Osteoblast (primary cell): Measurements from ENCODE around the gene TEX13C. TPM values are rescaled to one million over a fixed set of nuclear protein-coding genes. Genes with fewer than 3 reads are reported as not detected.
"Not testable (repeated sequence)": the region's sequence is repeated elsewhere in the genome, so short reads cannot be mapped to it uniquely, and the experiment has no call there.

Experiments
- DNase-seq: peaks from one replicate; pipeline ENCODE4 v3.0.0; 2011; ENCODE audit warnings: low spot score, mixed read lengths; ENCODE audit not compliant: insufficient read length; ENCODE audit errors: missing footprints
- H2AFZ ChIP-seq: 2 replicates; pipeline ENCODE4 v1.6.0; 2011; ENCODE audit warnings: mild to moderate bottlenecking, low read length
- H3K27ac ChIP-seq: 2 replicates; pipeline ENCODE4 v1.5.1; 2011; ENCODE audit warnings: mild to moderate bottlenecking, low read depth, low read length, moderate library complexity
- H3K27me3 ChIP-seq: 2 replicates; pipeline ENCODE4 v1.6.0; 2012; ENCODE audit warnings: mild to moderate bottlenecking, control low read depth, inconsistent platforms, low read length, moderate library complexity; ENCODE audit not compliant: insufficient read depth
- H3K36me3 ChIP-seq: 2 replicates; pipeline ENCODE4 v1.5.1; 2011; ENCODE audit warnings: mild to moderate bottlenecking, low read length, control low read depth, moderate library complexity; ENCODE audit not compliant: insufficient read depth
- H3K4me1 ChIP-seq: 2 replicates; pipeline ENCODE4 v1.5.1; 2011; ENCODE audit warnings: mild to moderate bottlenecking, low read length, control low read depth, moderate library complexity; ENCODE audit not compliant: insufficient read depth
- H3K4me2 ChIP-seq: 2 replicates; pipeline ENCODE4 v1.6.0; 2011; ENCODE audit warnings: mild to moderate bottlenecking, low read length; ENCODE audit not compliant: insufficient read depth
- H3K4me3 ChIP-seq: fragments of 200-600 bp; sonication (generic); 3 replicates; pipeline ENCODE4 v1.5.1; 2012; ENCODE audit warnings: mild to moderate bottlenecking, low read length, inconsistent platforms; ENCODE audit not compliant: insufficient read depth
- H3K79me2 ChIP-seq: 2 replicates; pipeline ENCODE4 v1.6.0; 2012; ENCODE audit warnings: mild to moderate bottlenecking, low read length, control low read depth, inconsistent platforms; ENCODE audit not compliant: insufficient read depth
- H3K9me3 ChIP-seq: 2 replicates; pipeline ENCODE4 v1.5.1; 2011; ENCODE audit warnings: low read depth, low read length, control low read depth
- H4K20me1 ChIP-seq: 2 replicates; pipeline ENCODE4 v1.6.0; 2012; ENCODE audit warnings: mild to moderate bottlenecking, low read length, control low read depth; ENCODE audit not compliant: insufficient read depth
- CTCF ChIP-seq: IDR thresholded peaks from 2 replicates; pipeline ENCODE4 v1.5.1; 2011; ENCODE audit warnings: mild to moderate bottlenecking, low read depth, low read length, moderate library complexity; ENCODE audit errors: extremely low read depth
- total RNA-seq: library from RNA; depleted of rRNA; stranded (reverse); fragments of >200 nt; gene quantifications from 2 replicates; pipeline ENCODE4 v1.2.3, GENCODE V29; 2012

Gene TEX13C
- total RNA-seq, 1 donor: not detected

GRCh38 chrX:125298871-125299270, 20.8 kb upstream of the TEX13C start:
- DNase-seq: no peak
- no peaks in the 10 kb centered on the region for H3K27me3 ChIP-seq
- no peaks in the 10 kb centered on the region for H3K9me3 ChIP-seq
- H3K36me3 ChIP-seq: no peaks in the 10 kb centered on the region
- H3K4me3 ChIP-seq: no peak overlapping the region
- H3K79me2 ChIP-seq: no peaks in the 10 kb centered on the region
- H3K4me2 ChIP-seq: no peak overlapping the region
- H2AFZ ChIP-seq: no peak overlapping the region
- H4K20me1 ChIP-seq: no peaks in the 10 kb centered on the region
- TF ChIP-seq CTCF: no peak
- no peaks in the 10 kb centered on the region for H3K4me1 ChIP-seq
- H3K27ac ChIP-seq: no peak overlapping the region

GRCh38 chrX:125306335-125306866, 13.3 kb upstream of the TEX13C start:
- Histone ChIP-seq H2AFZ (no peak overlapping the region), H3K9me3 (no peaks in the 10 kb centered on the region), H3K4me2 (no peak overlapping the region)

GRCh38 chrX:125308653-125309052, 11.0 kb upstream of the TEX13C start:
- no peak overlapping the region for H3K4me2 ChIP-seq
- H3K27me3 ChIP-seq: no peaks in the 10 kb centered on the region
- no peaks in the 10 kb centered on the region for H3K4me1 ChIP-seq
- no peak overlapping the region for H2AFZ ChIP-seq
- no peaks in the 10 kb centered on the region for H4K20me1 ChIP-seq
- DNase-seq: no peak
- H3K79me2 ChIP-seq: no peaks in the 10 kb centered on the region
- H3K9me3 ChIP-seq: peaks cover 2% of the 10 kb centered on the region
- TF ChIP-seq CTCF: no peak
- no peaks in the 10 kb centered on the region for H3K36me3 ChIP-seq
- no peak overlapping the region for H3K4me3 ChIP-seq
- H3K27ac ChIP-seq: no peak overlapping the region

More at GRCh38 chrX:125306335-125306866, 13.3 kb upstream of the TEX13C start:
- Histone ChIP-seq H4K20me1 (no peaks in the 10 kb centered on the region), H3K4me3 (no peak overlapping the region), H3K36me3 (no peaks in the 10 kb centered on the region), H3K4me1 (no peaks in the 10 kb centered on the region), H3K27ac (no peak overlapping the region), H3K79me2 (no peaks in the 10 kb centered on the region), H3K27me3 (no peaks in the 10 kb centered on the region)
- DNase-seq: no peak
- TF ChIP-seq CTCF: no peak

- not testable (repeated sequence) for H3K4me2 ChIP-seq, H3K79me2 ChIP-seq, H3K27ac ChIP-seq, H3K27me3 ChIP-seq, H3K9me3 ChIP-seq, H3K4me3 ChIP-seq, H3K4me1 ChIP-seq, H3K36me3 ChIP-seq, H2AFZ ChIP-seq, H4K20me1 ChIP-seq, DNase-seq
Observed at GRCh38 chrX:125319166-125319565, 505 bp upstream of the TEX13C start.
